Stomach (tissue), 9 donors: Measurements from ENCODE around the gene ZFYVE16. TPM values are rescaled to one million over a fixed set of nuclear protein-coding genes. Genes with fewer than 3 reads are reported as not detected.

Source experiments
- DNase-seq, 2 donors: peaks; one replicate each; pipeline versions ENCODE4 v3.0.0 to v3.0.0-alpha.2; 2013 to 2019
- H3K27ac ChIP-seq, 5 donors: fragments of 200-600 bp in 4 of 5; sonication (generic) in 4 of 5; one replicate each; pipeline ENCODE4 v1.5.1; 2013 to 2019; ENCODE audit warnings: mild to moderate bottlenecking in 1 of 5, moderate library complexity in 1 of 5
- H3K27me3 ChIP-seq, 3 donors: fragments of 200-600 bp; sonication (generic); one replicate each; pipeline ENCODE4 v1.5.1; 2017 to 2019; ENCODE audit warnings: mixed run types in 1 of 3
- H3K36me3 ChIP-seq, 4 donors: fragments of 200-600 bp; sonication (generic); 1 replicate in 3 of 4; 2 replicates in 1 of 4; pipeline ENCODE4 v1.5.1; 2016 to 2019
- H3K4me1 ChIP-seq, 4 donors: fragments of 200-600 bp; sonication (generic); one replicate each; pipeline ENCODE4 v1.5.1; 2016 to 2019
- H3K4me3 ChIP-seq, 4 donors: fragments of 200-600 bp; sonication (generic) in 3 of 4; one replicate each; pipeline ENCODE4 v1.5.1; 2016 to 2019; ENCODE audit warnings: mild to moderate bottlenecking in 1 of 4
- H3K9me3 ChIP-seq, 4 donors: fragments of 200-600 bp; sonication (generic); one replicate each; pipeline ENCODE4 v1.5.1; 2016 to 2019
- EP300 ChIP-seq: sonication (generic); formaldehyde crosslinking; IDR thresholded peaks from one replicate; pipeline ENCODE4 v1.6.1; 2017; ENCODE audit warnings: antibody characterized with exemption
- POLR2A ChIP-seq, 4 donors: fragments of 450-650 bp; IDR thresholded peaks; one replicate each; pipeline ENCODE4 v1.6.1; 2016; ENCODE audit warnings: antibody characterized with exemption in 4 of 4, control low read depth in 2 of 4, mild to moderate bottlenecking in 1 of 4, moderate library complexity in 1 of 4
- POLR2AphosphoS5 ChIP-seq, 3 donors: sonication (generic); formaldehyde crosslinking; IDR thresholded peaks; one replicate each; pipeline ENCODE4 v1.6.1; 2016; ENCODE audit warnings: antibody characterized with exemption in 3 of 3
- WGBS, 5 donors: extraction: QIAGEN DNeasy Blood & Tissue Kit in 3 of 5; methylation state at CpG; one replicate each; pipeline versions ENCODE4 v1.1.5 to v1.1.7; 2013 to 2018; 5-methylcytosine and 5-hydroxymethylcytosine counted together
- intact Hi-C: fragments of 100-400 bp; cut with DNase I; formaldehyde crosslinking; loops from one replicate; pipeline ENCODE4 v1.15.1; 2023; ENCODE audit warnings: low total_unique reads
- polyA plus RNA-seq, 3 donors: library from polyadenylated mRNA; stranded (reverse); fragments of 200-250 nt; gene quantifications; one replicate each; pipeline ENCODE4 v1.2.3, GENCODE V29; 2013
- total RNA-seq, 5 donors: library from RNA; depleted of rRNA; stranded (reverse); fragments of >200 nt; gene quantifications; one replicate each; pipeline versions ENCODE4 v1.1.0 to v1.2.3, GENCODE V29; 2014 to 2016
- TF ChIP-seq, protein P1 (sequence below), 7 experiments: fragments of 450-650 bp in 4 of 7; fragments of 200-600 bp in 3 of 7; sonication (generic) in 3 of 7; IDR thresholded peaks; one replicate each; pipeline ENCODE4 v1.5.1; 2016 to 2019; ENCODE audit warnings: antibody characterized with exemption in 7 of 7, control low read depth in 2 of 7, mild to moderate bottlenecking in 1 of 7
- donor health status: healthy with polysubstance abuse.
- donor health status: Bipolar disorder and iron deficiency.
- donor health status: healthy.

Gene ZFYVE16
- total and polyA plus RNA-seq, 8 donors, result 5.8 to 81.3 (median 23.3) TPM

DNA sequence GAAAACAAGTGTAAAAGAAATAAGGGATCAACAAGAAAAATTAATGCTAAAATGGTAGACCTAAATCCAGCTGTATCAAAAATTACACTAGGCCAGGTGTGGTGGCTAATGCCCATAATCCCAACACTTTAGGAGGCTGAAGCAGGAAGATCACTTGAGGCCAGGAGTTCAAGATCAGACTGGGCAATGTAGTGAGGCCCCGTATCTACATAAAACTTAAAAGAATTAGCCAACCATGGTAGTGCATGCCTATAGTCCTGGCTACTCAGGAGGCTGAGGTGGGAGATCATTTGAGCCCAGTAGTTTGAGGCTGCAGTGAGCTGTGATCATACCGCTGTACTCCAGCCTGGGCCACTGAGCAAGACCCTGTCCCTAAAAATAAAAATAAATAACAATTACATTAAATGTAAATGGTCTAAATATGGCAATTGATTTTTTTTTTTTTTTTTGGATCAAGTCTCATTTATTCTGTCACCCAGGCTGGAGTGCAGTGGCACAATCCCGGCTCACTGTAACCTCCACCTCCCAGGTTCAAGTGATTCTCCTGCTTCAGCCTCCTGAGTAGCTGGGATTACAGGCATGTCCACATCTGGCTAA, 75.9 kb downstream of the ZFYVE16 start:
- intact Hi-C loops, result no loop called here
- Histone ChIP-seq H3K36me3 (peaks cover 0 to 52% (median 36%) of the 10 kb centered on the region in 4 donors), H3K4me1 (peaks cover 0 to 18% (median 15%) of the 10 kb centered on the region in 4 donors), H3K27ac (no peak overlapping the region), H3K9me3 (peaks cover 0 to 23% (median 11%) of the 10 kb centered on the region in 4 donors), H3K4me3 (no peak overlapping the region), H3K27me3 (no peaks in the 10 kb centered on the region)
- WGBS, 5 donors, result 95 to 99% (median 96%) methylated on average over 3 of the region's 3 CpGs
- no peak for DNase-seq
- TF ChIP-seq POLR2A (IDR thresholded peaks at IDR 0.05), result no peak
- TF ChIP-seq, protein P1, sequence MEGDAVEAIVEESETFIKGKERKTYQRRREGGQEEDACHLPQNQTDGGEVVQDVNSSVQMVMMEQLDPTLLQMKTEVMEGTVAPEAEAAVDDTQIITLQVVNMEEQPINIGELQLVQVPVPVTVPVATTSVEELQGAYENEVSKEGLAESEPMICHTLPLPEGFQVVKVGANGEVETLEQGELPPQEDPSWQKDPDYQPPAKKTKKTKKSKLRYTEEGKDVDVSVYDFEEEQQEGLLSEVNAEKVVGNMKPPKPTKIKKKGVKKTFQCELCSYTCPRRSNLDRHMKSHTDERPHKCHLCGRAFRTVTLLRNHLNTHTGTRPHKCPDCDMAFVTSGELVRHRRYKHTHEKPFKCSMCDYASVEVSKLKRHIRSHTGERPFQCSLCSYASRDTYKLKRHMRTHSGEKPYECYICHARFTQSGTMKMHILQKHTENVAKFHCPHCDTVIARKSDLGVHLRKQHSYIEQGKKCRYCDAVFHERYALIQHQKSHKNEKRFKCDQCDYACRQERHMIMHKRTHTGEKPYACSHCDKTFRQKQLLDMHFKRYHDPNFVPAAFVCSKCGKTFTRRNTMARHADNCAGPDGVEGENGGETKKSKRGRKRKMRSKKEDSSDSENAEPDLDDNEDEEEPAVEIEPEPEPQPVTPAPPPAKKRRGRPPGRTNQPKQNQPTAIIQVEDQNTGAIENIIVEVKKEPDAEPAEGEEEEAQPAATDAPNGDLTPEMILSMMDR (IDR thresholded peaks at IDR 0.05), result no peak
- no peak for TF ChIP-seq EP300
- TF ChIP-seq POLR2AphosphoS5 (IDR thresholded peaks at IDR 0.05), result no peak

DNA sequence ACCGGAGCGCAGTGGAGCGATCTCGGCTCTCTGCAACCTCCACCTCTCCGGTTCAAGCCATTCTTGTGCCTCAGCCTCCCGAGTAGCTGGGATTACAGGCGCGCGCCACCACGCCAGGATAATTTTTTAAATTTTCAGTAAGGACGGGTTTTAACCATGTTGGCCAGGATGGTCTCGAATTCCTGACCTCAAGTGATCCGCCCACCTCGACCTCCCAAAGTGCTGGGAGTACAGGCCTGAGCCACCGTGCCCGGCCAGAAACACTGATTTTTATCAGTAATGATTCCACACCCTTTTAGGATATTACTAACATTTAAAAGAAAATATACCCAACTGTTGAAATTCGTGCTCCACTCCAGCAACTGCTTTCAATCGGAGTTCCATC, 79.6 kb downstream of the ZFYVE16 start:
- peaks cover 0 to 16% (median 7%) of the 10 kb centered on the region in 4 donors for H3K9me3 ChIP-seq
- H3K27me3 ChIP-seq, result no peaks in the 10 kb centered on the region
- H3K4me1 ChIP-seq, result peaks cover 0 to 29% (median 17%) of the 10 kb centered on the region in 4 donors
- DNase-seq, result no peak
- H3K27ac ChIP-seq, result peak overlapping the region; percentile 76 to 89 (median 85)
- 53 to 59% (median 56%) methylated on average over 18 of the region's 18 CpGs for WGBS, 5 donors
- intact Hi-C loops, result no loop called here
- peak overlapping the region; percentile 64 to 82 (median 76) for H3K4me3 ChIP-seq
- TF ChIP-seq POLR2AphosphoS5 (IDR thresholded peaks at IDR 0.05), result no peak
- no peak for TF ChIP-seq POLR2A (IDR thresholded peaks at IDR 0.05)
- no peak for TF ChIP-seq EP300
- TF ChIP-seq, protein P1 (IDR thresholded peaks at IDR 0.05), result no peak
- peaks cover 0 to 30% (median 23%) of the 10 kb centered on the region in 4 donors for H3K36me3 ChIP-seq

DNA sequence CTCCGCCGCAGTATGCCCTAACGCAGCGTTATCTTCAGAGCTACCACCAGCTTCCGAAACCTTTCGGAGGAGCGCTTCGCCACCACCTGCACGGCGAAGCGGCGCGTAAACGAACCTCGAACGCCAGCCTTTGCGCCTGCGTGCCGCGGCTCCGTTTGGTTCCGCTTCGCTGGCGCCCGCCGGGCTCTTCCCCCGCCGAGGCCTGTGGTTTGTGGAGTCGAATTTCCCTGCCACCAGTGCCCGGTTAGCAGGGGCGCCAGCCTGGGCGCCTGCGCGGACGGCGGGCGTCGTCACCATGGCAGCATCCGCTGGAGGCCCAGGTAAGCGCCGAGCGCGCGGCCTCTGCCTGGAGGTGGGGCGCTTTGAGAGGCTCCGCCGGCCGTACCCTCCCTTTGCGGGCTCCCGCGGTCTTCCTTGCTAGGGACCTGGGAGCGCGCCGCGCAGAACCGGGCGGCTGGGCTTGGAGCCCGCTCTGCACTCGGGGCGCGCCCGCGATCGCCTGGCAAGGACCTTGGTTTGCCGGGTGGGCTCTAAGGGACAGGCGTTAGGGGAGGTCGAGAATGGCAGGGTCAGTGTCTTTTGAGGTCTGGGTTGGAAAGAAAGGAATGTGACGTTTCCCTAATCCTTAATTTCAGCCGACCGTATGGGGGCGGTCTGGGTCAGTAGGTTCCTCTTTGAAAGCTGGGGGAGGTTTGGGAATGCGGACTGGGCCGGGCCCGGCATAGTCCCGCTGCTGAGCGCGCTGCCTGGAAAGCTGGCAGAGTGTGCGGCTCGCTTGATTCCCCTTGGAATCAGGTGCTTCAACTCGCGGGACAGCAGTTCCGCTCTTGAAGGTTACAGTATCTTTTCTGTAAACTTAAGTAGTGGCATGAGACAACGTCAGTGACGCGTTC, 80.2 kb downstream of the ZFYVE16 start, which contains the start of gene FAM151B:
Gene FAM151B, plus strand, starts transcription at position 272 of the 893 bp plus-strand sequence. Its CDS starts 24 bp downstream, at position 296.
- WGBS, 5 donors, result 0 to 2% (median 1%) methylated on average over 47 to 85 of the region's 85 CpGs
- Histone ChIP-seq H3K36me3 (peaks cover 0 to 23% (median 18%) of the 10 kb centered on the region in 4 donors), H3K27me3 (no peaks in the 10 kb centered on the region), H3K4me1 (peaks cover 0 to 29% (median 17%) of the 10 kb centered on the region in 4 donors), H3K9me3 (peaks cover 0 to 10% (median 2%) of the 10 kb centered on the region in 4 donors), H3K4me3 (peak within 1 kb of the TSS; percentile 64 to 82 (median 76)), H3K27ac (peak within 1 kb of the TSS; percentile 76 to 89 (median 85))
- intact Hi-C loops, result no loop called here
- DNase-seq, result peak; percentile 95 to 97
- TF ChIP-seq, protein P1 (IDR thresholded peaks at IDR 0.05), result no peak
- peak in 1 of 3 donors; percentile 80 for TF ChIP-seq POLR2AphosphoS5 (IDR thresholded peaks at IDR 0.05)

DNA sequence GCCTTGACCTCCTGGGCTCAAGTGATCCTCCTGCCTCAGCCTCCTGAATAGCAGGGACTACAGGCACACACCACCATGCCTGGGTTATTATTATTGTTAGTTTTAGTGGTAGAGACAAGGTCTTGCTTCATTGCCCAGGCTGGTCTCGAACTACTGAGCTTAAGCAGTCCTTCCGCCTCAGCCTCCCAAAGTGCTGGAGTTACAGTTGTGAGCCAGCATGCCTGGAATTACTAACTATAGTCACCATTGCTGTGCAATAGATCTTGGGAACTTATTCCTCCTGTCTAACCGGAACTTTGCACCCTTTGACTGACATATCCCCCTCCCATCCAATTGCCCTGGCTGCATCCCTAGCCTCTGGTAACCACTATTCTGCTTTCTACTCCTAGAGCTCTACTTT, 83.4 kb downstream of the ZFYVE16 start:
- intact Hi-C loops, result loop anchor here (10.0 kb wide), 1 partner anchor 174 kb away; no protein-coding TSS in a partner anchor
- 90 to 100% (median 95%) methylated on average over 3 of the region's 3 CpGs for WGBS, 5 donors

More for the DNA sequence above, 83.4 kb downstream of the ZFYVE16 start:
- no peak for DNase-seq
- no peak overlapping the region for H3K4me3 ChIP-seq
- peaks cover 0 to 29% (median 17%) of the 10 kb centered on the region in 4 donors for H3K4me1 ChIP-seq
- TF ChIP-seq, protein P1 (IDR thresholded peaks at IDR 0.05), result no peak
- TF ChIP-seq POLR2AphosphoS5 (IDR thresholded peaks at IDR 0.05) (no peak), EP300 (no peak), POLR2A (IDR thresholded peaks at IDR 0.05) (no peak)
- H3K9me3 ChIP-seq, result no peaks in the 10 kb centered on the region
- H3K27me3 ChIP-seq, result no peaks in the 10 kb centered on the region
- no peaks in the 10 kb centered on the region for H3K36me3 ChIP-seq
- H3K27ac ChIP-seq, result no peak overlapping the region
